HG03025 (cell line): ENCODE measurements around the gene CD33.
"Not testable (repeated sequence)": the region's sequence is repeated elsewhere in the genome, so short reads cannot be mapped to it uniquely, and the experiment has no call there.

Experiments
- ATAC-seq: cut with Tn5 transposase; IDR thresholded peaks from one replicate; pipeline ENCODE4 v1.9.1; 2021; ENCODE audit warnings: mild to moderate bottlenecking, moderate library complexity; ENCODE audit not compliant: unreplicated experiment, low FRiP score

The CD33 gene

GRCh38 chr19:51210191-51210784, 14.6 kb upstream of the CD33 start:
- no peak for ATAC-seq

GRCh38 chr19:51210874-51211361, 14.0 kb upstream of the CD33 start:
- not testable (repeated sequence) for ATAC-seq

GRCh38 chr19:51211833-51212232, 13.0 kb upstream of the CD33 start:
- ATAC-seq = no peak

GRCh38 chr19:51219307-51219706, 5.6 kb upstream of the CD33 start:
- ATAC-seq = no peak

GRCh38 chr19:51219971-51220370, 4.9 kb upstream of the CD33 start:
- ATAC-seq = no peak

GRCh38 chr19:51220996-51221395, 3.9 kb upstream of the CD33 start:
- no peak for ATAC-seq

GRCh38 chr19:51224163-51224641, 678 bp upstream of the CD33 start:
- no peak for ATAC-seq

GRCh38 chr19:51226067-51226466, 1.2 kb downstream of the CD33 start:
- ATAC-seq = no peak

GRCh38 chr19:51227326-51227725, 2.4 kb downstream of the CD33 start:
- no peak for ATAC-seq

GRCh38 chr19:51227966-51228365, 3.1 kb downstream of the CD33 start:
- ATAC-seq = no peak

- ATAC-seq = no peak
Measured at GRCh38 chr19:51240866-51241265, 16.0 kb downstream of the CD33 start.

- no peak for ATAC-seq
Measured at GRCh38 chr19:51242881-51243630, 18.2 kb downstream of the CD33 start.

GRCh38 chr19:51246164-51246552, 21.3 kb downstream of the CD33 start:
- ATAC-seq = no peak

- ATAC-seq = no peak
Measured at GRCh38 chr19:51247972-51248590, 23.2 kb downstream of the CD33 start.

GRCh38 chr19:51250786-51251467, 26.0 kb downstream of the CD33 start, which contains the start of gene SIGLECL1:
Gene SIGLECL1 (plus strand): TSS chr19:51251080. CDS start chr19:51264073, 12,993 bp downstream.
- no peak for ATAC-seq

- ATAC-seq = no peak
Measured at GRCh38 chr19:51251468-51251820, 26.6 kb downstream of the CD33 start.

GRCh38 chr19:51252306-51253079, 27.6 kb downstream of the CD33 start:
- no peak for ATAC-seq

- no peak for ATAC-seq
Measured at GRCh38 chr19:51253088-51253806, 28.4 kb downstream of the CD33 start.

- ATAC-seq = no peak
Measured at GRCh38 chr19:51256155-51256625, 31.3 kb downstream of the CD33 start.
